HEK293T (cell line): ENCODE results near the gene RP9.
"Not testable (repeated sequence)": the region's sequence is repeated elsewhere in the genome, so short reads cannot be mapped to it uniquely, and the experiment has no call there.

Source experiments
- CTCF ChIA-PET: fragments of 350-600 bp; formaldehyde crosslinking; extraction: SDS; loops from one replicate; lab custom pipeline; 2021; ENCODE audit warnings: antibody characterized with exemption, inconsistent platforms; lab: Yijun Ruan, JAX
- POLR2A ChIA-PET: fragments of 350-600 bp; formaldehyde crosslinking; extraction: SDS; loops from one replicate; lab custom pipeline; 2020; ENCODE audit warnings: antibody characterized with exemption, inconsistent platforms; lab: Yijun Ruan, JAX
- DNase-seq: peaks from one replicate; pipeline ENCODE4 v3.0.0; 2012; ENCODE audit warnings: mixed read lengths; ENCODE audit errors: extremely low spot score
- ARNT ChIP-seq: fragments of 450-650 bp; IDR thresholded peaks from 2 replicates; pipeline ENCODE4 v1.6.1; 2017; ENCODE audit warnings: mild to moderate bottlenecking
- BHLHE40 ChIP-seq: fragments of 450-650 bp; IDR thresholded peaks from 2 replicates; pipeline ENCODE4 v1.6.1; 2016; ENCODE audit warnings: mild to moderate bottlenecking, moderate library complexity, borderline replicate concordance
- CTBP1 ChIP-seq: fragments of 450-650 bp; IDR thresholded peaks from 2 replicates; pipeline ENCODE4 v1.6.1; 2016; ENCODE audit warnings: borderline replicate concordance
- ELF4 ChIP-seq: fragments of 450-650 bp; IDR thresholded peaks from 2 replicates; pipeline ENCODE4 v1.6.1; 2017; ENCODE audit warnings: antibody characterized with exemption
- FOXA1 ChIP-seq: fragments of 450-650 bp; IDR thresholded peaks from 2 replicates; pipeline ENCODE4 v1.6.1; 2016; ENCODE audit warnings: mild to moderate bottlenecking
- FOXK2 ChIP-seq: fragments of 450-650 bp; IDR thresholded peaks from 2 replicates; pipeline ENCODE4 v1.6.1; 2016; ENCODE audit warnings: mild to moderate bottlenecking
- FOXM1 ChIP-seq: fragments of 450-650 bp; IDR thresholded peaks from 2 replicates; pipeline ENCODE4 v1.6.1; 2017; ENCODE audit warnings: mild to moderate bottlenecking, borderline replicate concordance
- HDGF ChIP-seq: fragments of 450-650 bp; IDR thresholded peaks from 2 replicates; pipeline ENCODE4 v1.6.1; 2017; ENCODE audit warnings: antibody characterized with exemption, borderline replicate concordance
- L3MBTL2 ChIP-seq: fragments of 450-650 bp; conservative IDR thresholded peaks from 2 replicates; pipeline ENCODE4 v1.6.1; 2016; ENCODE audit warnings: mild to moderate bottlenecking
- LEF1 ChIP-seq: fragments of 450-650 bp; IDR thresholded peaks from 2 replicates; pipeline ENCODE4 v1.6.1; 2017; ENCODE audit warnings: mild to moderate bottlenecking, borderline replicate concordance
- NFRKB ChIP-seq: fragments of 450-650 bp; IDR thresholded peaks from 2 replicates; pipeline ENCODE4 v1.6.1; 2016; ENCODE audit warnings: mild to moderate bottlenecking, moderate library complexity
- SP1 ChIP-seq: fragments of 450-650 bp; IDR thresholded peaks from 2 replicates; pipeline ENCODE4 v1.6.1; 2017
- SUZ12 ChIP-seq: fragments of 450-650 bp; IDR thresholded peaks from 2 replicates; pipeline ENCODE4 v1.6.1; 2016; ENCODE audit warnings: mild to moderate bottlenecking
- TARDBP ChIP-seq: fragments of 450-650 bp; IDR thresholded peaks from 2 replicates; pipeline ENCODE4 v1.6.1; 2016
- ZNF384 ChIP-seq: fragments of 450-650 bp; IDR thresholded peaks from 2 replicates; pipeline ENCODE4 v1.6.1; 2016
- TF ChIP-seq, protein P1 (sequence below): fragments of 450-650 bp; IDR thresholded peaks from 2 replicates; pipeline ENCODE4 v1.6.1; 2016

Gene RP9

DNA sequence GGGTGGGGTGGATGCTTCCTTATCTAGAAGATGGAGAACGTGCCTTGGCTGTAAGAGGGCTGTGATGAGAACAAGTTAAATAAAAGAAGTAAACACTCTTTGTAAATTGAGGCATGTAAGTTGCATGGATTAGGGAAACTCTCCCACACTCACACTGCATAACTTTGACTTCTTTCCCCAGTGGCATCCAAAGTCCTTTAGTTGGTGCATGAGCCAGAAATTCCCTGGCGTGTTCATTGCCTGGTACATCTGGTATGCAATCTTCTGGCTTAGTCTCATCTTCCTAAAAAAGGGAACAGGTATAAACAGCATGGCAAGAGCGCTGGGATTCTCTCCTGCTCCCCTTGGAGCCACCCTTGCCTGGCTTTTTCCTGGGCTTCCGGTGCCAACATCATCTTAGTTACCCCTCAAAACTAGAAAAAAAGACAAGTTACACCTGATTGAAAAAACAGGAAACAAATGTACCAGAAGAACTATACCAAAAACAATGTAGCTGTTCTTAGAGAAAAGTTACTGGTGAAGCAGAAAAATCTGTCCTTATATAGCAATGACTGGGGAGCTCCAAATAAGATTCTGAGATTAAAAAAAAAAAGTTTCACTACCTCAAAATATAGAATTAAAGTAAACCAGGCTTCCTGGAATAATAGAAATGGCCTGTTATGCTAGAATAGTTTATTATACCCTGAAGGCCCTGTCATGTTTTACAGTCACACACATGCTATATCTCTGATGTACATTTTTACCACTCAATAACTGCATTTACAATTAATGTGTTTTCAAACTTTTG is 9.9 kb downstream of the RP9 start:
- TF ChIP-seq FOXM1 = no peak
- no peak for TF ChIP-seq HDGF
- TF ChIP-seq SP1 = no peak
- no peak for TF ChIP-seq L3MBTL2
- TF ChIP-seq, protein P1, sequence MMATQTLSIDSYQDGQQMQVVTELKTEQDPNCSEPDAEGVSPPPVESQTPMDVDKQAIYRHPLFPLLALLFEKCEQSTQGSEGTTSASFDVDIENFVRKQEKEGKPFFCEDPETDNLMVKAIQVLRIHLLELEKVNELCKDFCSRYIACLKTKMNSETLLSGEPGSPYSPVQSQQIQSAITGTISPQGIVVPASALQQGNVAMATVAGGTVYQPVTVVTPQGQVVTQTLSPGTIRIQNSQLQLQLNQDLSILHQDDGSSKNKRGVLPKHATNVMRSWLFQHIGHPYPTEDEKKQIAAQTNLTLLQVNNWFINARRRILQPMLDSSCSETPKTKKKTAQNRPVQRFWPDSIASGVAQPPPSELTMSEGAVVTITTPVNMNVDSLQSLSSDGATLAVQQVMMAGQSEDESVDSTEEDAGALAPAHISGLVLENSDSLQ = no peak
- no peak for TF ChIP-seq NFRKB
- TF ChIP-seq ARNT = no peak
- no peak for TF ChIP-seq FOXA1
- no peak for TF ChIP-seq CTBP1

DNA sequence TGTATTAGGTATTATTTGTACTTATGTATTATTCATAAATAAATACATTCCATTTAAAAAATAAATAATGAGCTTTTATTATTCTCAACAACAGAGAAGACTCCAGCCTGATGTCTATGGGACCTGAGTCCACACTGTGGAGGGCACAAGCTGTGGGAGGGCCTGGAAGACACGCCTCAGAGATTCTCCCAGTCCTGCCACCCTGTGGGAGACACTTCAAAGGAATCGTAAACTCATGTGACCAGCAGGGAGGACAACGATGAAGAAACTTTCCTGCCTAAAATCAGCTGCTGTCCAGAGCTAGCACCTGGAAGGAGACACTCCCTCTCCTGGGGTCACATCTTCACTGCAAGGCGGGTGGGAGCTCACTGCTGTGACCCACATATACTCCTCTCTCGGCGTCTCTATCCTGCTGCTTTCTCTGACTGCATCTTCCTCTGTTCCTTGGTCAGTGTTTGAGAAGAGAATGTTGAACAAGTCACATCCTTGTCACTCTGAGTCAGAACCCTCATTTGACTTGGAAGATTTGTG is 14.4 kb downstream of the RP9 start:
- CTCF ChIA-PET, POLR2A ChIA-PET, DNase-seq: not testable (repeated sequence)

More for the DNA sequence above, 9.9 kb downstream of the RP9 start:
- no peak for DNase-seq
- ChIA-PET CTCF (no interaction called here), POLR2A (no interaction called here)

DNA sequence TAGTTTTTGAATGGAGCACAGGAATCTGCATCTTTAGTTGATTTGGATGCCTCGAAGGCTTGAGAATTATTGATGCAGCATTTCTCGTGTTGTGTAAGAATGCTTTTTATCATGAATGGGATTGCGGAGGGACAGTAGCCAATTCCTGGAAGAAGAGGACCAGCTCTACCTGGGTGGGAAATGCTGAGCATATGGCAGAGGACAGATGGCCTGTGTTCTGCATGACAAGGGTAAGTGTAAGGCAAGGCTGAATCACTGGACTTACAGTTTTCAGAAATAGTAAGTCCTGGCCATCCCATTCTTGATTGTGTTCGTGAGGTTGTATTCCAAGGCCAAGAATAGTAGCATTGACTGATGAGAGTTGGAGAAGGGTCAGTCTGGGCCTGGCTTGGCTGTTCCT is 15.9 kb downstream of the RP9 start:
- TF ChIP-seq ZNF384 (no peak), FOXK2 (no peak), ELF4 (no peak), CTBP1 (no peak), FOXA1 (no peak), LEF1 (no peak), HDGF (no peak), FOXM1 (no peak), SUZ12 (no peak)
- DNase-seq = no peak
- POLR2A ChIA-PET = no interaction called here
- CTCF ChIA-PET = no interaction called here

DNA sequence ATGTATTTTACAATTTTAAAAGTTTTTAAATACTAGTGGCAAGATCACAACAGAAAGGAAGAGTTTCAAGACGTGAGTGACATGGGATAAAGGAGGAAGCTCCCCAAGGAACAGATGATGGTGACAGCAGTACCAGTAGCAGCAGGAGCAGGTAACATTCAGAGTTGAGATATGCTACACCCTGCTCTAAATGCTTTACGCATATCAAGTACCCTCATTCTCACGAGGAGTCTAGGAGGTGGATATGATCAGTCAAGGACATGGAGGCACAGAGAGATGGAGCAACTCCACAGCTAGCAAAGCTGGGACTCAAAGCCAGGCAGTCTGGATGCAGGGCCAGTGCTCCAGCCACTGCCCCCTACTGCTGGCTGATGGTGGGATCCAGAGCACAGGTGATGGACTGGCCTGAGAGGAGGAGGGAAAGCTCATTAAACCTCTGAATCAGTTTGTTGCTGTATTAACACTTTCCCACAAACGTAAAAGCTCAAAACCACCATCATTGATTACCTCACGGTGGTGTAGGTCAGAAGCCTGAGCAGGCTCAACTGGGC is 17.5 kb downstream of the RP9 start:
- DNase-seq = no peak
- TF ChIP-seq ELF4 (no peak), SUZ12 (no peak), HDGF (no peak), LEF1 (no peak), TARDBP (no peak), BHLHE40 (no peak), FOXK2 (no peak), FOXM1 (no peak), SP1 (no peak), FOXA1 (no peak), NFRKB (no peak), ARNT (no peak), ZNF384 (no peak), L3MBTL2 (no peak), CTBP1 (no peak)
- TF ChIP-seq, protein P1 = no peak
- CTCF ChIA-PET = no interaction called here
- POLR2A ChIA-PET = no interaction called here

DNA sequence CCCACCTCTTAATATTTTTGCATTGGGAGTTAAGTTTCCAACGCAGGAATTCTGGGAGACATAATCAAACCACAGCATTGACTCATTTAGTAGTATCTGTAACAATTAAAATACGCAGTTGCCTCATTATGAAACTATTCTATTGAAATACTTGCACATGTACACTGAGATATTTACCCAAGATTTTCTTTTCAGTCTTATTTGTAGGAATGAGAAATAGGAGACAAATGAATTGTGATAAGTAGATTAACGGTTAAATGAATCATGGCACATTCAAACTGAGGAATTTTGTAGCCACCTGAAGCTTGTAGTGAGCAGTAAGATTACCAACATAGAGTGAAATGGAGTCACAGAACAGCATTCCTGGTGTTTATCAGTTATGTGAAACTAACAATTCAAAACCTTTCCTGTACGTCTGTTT is 18.1 kb downstream of the RP9 start:
- TF ChIP-seq SUZ12 (no peak), ELF4 (no peak), SP1 (no peak), NFRKB (no peak), ZNF384 (no peak), TARDBP (no peak), BHLHE40 (no peak), ARNT (no peak), FOXM1 (no peak)
- TF ChIP-seq, protein P1 = no peak
- no peak for DNase-seq
- POLR2A ChIA-PET = no interaction called here
- CTCF ChIA-PET = no interaction called here

DNA sequence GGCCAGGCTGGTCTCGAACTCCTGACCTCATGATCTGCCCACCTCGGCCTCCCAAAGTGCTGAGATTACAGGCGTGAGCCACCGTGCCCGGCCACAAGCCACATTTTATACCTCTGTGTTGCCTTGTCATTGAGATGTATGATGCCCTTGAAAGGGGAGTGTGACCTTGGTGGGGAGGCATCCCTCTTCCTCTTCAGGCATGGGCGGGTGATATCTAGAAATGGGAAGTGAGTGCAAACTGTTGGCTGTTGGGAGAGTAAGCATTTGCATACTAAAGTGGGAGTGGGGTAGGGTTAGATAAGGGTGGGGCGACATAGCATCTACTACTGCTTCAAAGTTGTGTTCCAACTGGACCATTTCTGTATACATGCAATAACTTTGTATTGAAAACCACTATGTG is 20.1 kb downstream of the RP9 start:
- DNase-seq = no peak
- POLR2A ChIA-PET = no interaction called here
- CTCF ChIA-PET = no interaction called here
- TF ChIP-seq L3MBTL2 (no peak), SP1 (no peak), FOXM1 (no peak), BHLHE40 (no peak), HDGF (no peak), ZNF384 (no peak), SUZ12 (no peak), FOXK2 (no peak)
